Activated gamma-delta T cell treated with Interleukin-2 at 50 U/mL for 16 hours (primary cell): ENCODE results near the gene MAVS.
"Not testable (repeated sequence)": the region's sequence is repeated elsewhere in the genome, so short reads cannot be mapped to it uniquely, and the experiment has no call there.

Experiments
- DNase-seq: peaks from one replicate; pipeline ENCODE4 v3.0.0-alpha.2; 2020

The MAVS gene

DNA sequence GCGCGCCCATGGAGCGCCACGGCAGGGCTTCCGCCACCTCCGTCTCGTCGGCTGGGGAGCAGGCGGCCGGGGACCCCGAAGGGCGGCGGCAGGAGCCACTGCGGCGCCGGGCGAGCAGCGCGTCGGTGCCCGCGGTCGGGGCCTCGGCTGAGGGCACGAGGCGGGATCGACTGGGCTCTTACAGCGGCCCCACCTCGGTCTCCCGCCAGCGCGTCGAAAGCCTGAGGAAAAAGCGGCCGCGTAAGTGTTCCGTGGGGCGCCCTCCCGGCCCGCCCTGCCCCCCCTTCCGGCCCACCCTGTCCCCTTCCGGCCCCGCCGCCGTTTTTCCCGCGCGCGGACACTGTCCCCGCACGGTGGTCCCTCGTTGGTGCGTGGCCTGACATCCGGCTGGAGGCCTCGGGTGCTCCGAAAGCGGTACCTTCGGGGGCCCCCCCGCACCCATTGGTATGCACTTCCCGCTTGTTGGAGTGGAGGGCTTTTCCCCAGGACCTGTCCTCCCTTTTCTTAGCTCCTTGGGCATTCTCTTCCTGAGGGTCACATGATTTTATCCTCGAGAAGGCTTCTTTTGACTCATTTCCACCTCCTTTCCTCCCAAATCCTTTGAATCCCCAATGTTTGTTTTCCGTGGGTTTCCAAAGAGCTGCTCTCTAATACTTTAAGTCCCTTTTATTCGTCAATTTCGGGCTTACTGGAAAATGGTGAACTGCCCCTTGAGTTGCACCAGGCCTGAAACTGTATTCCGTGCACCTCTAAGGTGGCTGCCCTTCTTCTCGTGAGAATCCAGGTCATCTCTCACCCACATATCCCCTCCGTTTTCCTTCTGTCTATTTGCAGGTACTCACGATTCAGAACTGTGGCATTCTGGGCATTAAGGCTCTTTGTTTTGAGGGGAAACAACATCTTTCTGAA lies 43.1 kb downstream of the MAVS start:
- peak; percentile 40 for DNase-seq

DNA sequence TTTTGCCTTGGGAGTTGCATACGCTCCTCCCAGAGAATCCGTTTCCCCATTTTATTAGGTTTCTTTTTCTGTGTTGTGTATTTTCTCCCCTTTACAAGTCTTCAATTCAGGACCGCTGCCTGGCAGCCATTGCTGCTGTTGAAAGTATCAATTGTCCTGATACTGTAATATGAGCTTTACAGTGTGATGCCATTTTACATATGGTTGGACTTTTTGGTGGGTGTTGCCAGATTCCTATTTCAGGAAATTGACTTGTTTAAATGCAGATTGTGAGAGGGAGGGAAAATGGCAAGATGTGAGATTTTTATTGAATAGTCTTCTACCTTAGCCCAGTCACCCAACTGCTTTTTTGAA lies 43.7 kb downstream of the MAVS start:
- DNase-seq: no peak

DNA sequence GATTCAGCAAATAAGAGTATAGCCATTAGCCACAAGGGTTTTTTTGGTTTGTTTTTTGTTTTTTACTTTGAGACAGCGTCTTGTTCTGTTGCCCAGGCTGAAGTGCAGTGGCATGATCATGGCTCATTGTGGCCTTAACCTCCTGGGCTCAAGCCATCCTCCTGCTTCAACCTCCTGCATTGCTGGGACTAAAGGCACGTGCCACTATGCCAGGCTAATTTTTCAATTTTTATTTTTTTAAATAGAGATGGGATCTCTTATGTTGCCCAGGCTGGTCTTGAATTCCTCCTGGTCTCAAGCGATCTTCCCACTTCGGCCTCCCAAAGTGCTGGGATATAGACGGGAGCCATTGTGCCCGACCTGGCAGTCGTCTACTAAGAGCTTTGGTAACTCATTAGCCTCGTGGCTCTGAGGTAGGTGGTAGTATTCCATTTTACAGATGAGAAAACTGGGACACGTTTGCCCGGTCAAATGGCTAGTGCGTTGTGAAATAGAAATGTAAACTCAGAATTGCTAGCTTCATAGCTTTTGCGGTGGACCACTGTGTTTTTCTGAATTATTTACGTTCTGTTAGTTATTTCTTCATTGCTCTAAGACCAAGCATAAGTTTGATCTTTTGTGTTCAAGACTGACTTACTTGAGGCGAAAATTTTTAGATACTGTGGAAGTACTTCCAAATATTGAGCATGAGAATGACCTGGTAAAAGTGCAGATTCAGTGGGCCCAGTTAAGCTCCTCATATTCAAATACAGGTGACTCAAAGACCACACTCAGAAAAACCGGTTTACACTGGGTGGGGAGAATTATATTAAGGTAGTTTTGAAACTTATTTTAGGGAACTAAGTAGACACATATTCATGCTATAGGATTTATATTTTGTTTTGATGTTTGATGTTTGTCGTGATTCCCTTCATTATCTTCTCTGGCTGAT lies 44.6 kb downstream of the MAVS start:
- no peak for DNase-seq

DNA sequence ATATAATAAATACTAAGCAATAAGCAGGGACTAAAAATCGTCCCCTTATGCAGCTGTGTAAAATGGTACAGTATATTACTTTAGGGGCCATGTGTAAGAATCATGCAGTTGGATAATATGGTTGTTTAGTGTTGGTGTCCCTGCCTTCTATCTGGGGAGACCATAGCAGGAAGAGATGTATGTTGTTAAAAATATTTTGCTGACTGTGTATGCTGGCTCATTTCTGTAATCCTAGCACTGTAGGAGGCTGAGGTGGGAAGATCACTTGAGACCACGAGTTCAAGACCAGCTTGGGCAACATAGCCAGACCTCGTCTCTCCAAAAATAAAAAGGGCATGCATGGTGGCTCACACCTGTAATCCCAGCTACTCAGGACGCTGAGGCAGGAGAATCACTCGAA lies 48.2 kb downstream of the MAVS start:
- DNase-seq: no peak

DNA sequence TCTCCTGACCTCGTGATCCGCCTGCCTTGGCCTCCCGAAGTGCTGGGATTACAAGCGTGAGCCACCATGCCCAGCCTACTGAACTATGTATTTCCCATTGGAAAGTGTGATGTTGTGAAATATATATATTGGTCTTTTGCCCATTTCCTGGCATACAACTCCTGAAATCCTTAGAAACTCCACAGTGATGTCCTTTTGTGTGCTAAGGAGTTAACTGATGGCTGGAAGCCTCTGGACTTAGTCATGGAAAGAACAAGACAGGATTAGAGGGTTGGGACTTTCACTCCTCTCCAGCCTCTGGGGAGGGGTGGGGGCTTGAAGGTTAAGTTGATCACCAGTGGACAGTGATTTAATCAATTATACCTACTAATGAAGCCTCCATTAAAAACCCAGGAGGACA lies 49.7 kb downstream of the MAVS start:
- no peak for DNase-seq

DNA sequence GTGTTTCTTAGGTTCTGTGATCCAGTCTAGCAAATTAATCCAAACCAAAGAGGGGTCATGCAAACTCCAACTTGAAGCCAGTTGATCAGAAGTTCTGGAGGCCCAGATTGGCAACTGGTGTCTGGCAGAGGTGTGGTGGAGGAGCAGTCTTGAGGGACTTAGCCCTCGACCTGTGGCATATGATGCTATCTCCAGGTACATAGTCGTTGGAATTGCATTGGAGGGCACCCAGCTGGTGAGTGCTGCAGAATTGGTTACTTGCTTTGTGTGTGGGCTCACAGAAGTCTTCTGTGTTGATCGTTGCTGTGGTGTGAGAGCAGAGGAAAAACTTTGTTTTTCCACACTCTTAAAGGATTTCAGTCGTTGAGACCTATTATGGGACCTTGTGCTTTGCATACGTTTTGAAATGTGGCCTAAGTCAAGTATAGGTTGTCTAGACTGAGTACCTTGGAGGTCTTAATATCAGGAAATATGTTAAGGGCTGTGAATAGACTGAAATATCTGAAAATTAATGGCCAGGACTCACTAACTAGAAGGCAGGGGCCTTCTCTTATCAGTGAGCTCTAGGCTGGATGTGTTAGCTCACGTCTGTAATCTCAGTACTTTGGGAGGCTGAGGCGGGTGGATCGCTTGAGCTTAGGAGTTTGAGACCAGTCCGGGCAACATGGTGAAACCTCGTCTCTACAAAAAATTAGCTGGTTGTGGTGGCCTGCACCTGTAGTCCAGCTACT lies 50.4 kb downstream of the MAVS start:
- DNase-seq: no peak

DNA sequence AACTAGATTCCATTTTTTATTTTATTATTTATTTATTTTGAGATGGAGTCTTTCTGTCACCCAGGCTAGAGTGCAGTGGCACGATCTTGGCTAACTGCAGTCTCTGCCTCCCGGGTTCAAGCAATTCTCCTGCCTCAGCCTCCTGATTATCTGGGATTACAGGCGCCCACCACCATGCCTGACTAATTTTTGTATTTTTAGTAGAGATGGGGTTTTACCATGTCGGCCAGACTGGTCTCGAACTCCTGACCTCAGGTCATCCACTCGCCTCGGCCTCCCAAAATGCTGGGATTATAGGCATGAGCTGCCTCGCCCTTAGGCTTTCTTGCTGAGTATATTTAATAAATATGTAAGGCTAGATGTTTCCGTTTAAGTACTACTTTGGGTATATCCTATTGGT lies 51.5 kb downstream of the MAVS start:
- DNase-seq: not testable (repeated sequence)

DNA sequence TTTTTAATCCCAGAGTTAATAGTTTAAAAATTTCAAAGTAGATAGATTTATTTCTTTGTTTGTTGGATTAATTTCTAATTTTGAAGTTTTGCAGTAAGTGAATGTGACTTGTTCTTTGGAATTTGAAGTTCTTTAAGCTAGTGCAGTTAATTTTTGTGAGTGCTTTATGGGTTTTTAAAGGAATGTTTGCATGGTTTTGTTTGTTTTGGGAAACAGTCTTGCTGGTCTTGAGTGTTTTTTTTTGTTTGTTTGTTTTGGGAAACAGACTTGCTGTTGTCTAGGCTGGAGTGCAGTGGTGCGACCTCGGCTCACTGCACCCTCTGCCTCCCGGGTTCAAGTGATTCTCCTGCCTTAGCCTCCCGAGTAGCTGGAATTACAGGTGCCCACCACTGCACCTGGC lies 52.0 kb downstream of the MAVS start:
- DNase-seq: no peak

DNA sequence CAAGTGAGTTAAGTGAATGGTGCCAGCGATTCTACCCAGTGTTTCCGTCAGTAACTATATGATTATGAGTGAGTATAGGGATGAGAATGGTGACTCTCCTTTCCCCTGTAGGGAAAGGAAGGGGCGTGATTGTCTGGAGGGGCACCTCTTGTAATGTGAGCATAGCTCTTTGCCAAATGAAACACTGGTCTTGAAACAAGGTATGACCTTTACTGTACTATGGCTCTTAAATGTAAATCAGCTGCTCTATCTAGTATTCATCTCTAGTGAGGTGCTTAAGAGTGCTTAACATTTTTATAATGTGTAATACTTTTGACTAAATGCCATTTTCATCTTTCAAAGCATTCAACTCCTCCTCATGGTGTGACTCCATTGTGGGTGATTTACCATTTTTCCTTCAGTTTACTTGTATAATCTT lies 53.6 kb downstream of the MAVS start:
- DNase-seq: no peak

DNA sequence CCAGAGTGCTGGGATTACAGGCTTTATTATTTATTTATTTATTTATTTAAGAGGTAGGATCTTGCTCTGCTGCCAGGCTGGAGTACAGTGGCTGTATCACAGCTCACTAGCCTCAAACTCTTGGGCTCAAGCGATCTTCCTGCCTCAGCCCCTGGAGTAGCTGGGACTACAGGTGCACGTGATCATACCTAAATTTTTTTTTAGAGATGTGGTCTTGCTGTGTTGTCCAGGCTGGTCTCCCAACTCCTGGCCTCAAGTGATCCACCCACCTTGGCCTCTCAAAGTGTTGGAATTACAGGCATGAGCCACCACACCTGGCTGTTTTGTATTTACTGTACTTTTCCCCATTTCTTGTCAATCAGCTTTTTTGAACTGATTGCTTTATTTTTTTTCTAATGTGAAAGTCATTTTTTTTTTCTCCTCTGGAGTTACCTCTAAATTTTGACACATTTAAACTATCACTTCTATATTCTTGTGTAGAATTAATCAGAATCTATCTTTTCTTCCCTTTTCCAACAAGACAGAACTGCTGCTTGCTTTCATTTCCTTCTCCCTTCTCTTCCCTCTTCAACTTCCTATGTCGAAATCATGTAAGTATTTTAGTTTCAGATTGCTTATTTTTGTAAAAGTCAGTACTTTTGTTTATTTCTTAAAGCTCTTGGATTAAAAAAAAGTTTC lies 54.5 kb downstream of the MAVS start:
- DNase-seq: no peak

DNA sequence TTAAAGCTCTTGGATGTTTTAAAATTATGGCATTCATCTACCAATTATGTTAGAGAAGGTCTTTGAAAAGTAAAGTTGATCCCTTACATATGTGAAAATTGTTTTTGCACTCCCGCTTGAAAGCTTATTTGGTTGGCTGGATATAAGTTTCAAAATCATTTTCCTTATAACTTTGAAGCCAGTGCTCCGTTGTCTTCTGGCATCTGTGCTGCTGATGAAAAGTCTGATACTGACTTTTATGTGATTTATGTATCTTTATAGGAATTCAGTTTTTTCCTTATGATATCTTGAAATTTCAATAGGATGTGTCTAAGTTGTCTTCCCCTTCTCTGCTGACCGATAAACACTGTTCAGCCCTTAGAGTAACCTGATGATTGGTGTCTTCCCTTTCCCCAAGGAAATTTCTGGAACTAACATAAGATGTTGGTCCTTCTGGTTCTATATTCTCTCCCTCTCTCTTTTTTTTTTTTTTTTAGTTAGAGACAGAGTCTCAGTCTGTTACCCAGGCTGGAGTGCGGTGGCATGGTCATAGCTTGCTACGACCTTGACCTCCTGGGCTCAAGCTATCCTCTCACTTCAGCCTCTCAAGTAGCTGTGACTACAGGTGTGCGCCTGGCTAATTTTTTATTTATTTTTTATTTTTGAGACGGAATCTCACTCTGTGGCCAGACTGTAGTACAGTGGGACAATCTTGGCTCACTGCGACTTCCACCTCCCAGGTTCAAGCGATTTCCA lies 55.2 kb downstream of the MAVS start:
- DNase-seq: no peak

DNA sequence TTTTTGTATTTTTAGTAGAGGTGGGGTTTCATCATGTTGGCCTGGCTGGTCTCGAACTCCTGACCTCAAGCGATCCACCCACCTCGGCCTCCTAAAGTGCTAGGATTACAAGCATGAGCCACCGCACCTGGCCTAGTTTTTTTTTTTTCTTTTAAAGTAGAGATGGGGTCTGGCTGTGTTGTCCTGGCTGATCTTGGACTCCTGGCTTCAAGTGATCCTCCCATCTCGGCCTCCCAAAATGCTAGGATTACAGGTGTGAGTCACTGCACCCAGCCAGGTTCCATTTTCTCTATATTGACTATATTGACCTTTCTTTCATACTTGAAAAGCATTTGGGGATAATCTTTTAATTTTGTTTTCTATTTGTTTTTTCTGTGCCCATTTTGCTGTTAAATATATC lies 55.8 kb downstream of the MAVS start:
- DNase-seq: no peak

DNA sequence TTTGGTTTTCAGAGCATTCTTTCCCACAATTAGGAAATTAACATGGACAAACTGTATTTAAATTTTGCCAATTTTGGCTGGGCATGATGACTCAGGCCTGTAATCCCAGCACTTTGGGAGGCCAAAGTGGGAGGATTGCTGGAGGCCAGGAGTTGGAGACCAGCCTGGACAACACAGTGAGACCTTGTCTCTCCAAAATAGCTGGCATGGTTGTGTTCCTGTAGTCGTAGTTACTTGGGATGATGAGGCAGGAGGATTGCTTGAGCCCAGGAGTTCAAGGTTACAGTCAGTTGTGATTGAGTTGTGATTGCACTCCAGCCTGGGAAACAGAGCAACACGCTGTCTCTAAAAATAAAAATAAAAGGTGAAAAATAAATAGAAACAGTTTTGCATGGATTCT lies 57.6 kb downstream of the MAVS start:
- no peak for DNase-seq

DNA sequence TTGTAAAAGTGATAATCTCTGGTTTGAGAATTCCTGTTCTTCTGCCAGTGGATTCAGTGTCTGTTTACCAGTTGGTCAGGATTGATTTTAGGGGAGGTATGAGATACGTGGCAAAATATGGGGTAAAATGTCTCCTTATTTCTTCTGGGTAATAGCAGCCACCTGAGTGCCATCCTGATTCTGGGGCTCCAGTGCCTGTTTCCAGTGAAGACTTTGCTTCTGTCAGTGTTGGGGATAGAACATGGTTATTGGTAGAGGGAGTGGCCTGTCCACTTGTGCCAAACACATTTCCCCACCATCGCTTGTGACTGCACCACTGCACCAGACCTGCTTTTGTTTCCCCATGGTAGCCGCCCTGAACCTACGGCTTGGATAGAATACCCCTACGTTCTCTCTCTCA lies 58.2 kb downstream of the MAVS start:
- no peak for DNase-seq

DNA sequence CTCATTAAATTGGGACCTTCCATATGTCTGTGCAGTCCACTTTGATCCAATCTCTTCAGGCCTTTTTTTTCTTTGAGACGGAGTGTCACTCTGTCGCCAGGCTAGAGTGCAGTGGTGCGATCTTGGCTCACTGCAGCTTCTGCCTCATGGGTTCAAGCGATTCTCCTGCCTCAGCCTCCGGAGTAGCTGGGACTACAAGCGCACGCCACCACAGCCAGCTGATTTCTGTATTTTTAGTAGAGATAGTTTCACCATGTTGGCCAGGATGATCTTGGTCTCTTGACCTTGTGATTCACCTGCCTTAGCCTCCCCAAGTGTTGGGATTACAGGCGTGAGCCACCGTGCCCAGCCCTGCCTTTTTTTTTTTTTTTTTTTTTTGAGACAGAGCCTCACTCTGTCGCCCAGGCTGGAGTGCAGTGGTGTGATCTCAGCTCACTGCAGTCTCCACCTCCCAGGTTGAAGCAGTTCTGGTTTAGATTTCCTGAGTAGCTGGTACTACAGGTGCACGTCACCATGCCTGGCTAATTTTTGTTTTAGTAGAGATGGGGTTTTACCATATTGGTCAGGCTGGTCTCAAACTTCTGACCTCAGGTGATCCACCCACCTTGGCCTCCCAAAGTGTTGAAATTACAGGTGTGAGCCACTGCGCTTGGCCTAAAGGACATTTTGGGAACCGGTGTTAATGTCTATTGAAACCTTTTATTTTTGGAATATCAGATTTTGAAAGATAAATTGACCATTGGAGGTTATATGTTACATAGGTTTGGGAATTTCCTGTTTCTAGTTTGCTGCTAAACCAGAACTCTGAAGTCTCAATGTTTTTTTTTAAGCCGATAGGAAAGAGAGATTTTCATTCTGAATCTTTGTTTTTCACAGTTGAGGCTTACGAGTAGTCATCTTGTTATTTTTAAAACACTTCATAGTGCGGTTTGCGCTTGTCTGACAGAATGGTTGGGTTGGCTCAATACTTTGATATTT lies 60.4 kb downstream of the MAVS start:
- DNase-seq: not testable (repeated sequence)

DNA sequence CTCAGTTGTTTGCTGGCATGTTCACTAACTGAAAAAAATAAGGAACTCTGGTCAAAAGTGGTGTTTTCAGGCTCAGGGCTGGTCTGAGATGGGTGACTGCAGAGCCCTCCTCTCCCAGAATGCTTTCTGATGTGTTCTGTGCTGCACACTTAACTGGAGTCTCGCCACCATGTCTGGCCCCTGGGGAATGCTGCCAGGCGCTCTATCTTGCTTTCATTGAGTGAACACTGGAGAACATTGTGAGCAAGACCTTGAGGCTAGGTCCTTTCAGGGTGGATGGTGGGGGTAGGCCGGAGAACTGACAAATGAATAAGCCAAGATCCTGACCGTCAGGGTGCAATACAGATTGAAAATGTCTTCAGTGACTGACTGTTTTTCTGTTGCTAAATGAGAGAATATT lies 62.0 kb downstream of the MAVS start:
- DNase-seq: no peak

DNA sequence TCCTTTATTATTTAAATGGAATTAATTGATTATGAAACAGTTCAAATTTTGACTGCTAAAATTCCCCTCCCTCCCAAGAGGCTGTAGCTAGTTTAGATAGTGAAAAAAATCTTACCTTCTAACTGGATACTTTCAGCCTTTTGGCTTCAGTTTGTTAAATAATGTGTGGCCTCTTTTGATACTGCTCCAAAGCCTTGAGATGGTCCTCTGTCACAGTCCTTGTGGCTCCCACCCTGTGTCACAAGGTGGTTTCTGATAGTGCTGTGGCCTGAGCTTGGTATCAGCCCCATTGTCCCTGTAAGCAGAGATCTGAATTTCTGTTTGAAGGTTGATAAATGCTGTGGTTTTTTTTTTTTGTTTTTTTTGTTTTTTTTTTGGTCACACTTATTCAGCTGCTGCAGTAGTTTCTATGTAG lies 63.3 kb downstream of the MAVS start:
- no peak for DNase-seq

DNA sequence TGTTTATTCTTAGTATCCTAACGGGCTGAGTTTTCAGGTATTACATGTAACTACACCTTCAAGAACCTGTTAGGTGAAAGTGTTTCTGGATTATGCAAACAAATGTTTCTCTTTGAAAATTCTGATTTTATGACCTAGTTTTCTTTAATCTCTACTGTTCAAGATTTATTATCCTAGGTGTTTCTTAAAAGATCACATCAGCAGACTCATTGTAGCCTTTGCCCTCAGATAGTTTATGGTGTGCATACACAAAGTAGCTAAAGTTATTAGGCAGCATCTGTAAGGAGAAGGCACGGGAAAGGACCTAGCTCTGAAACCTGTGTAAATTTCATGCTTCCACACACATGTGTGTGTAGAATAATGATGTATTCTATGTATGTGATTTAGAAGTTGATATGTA lies 64.2 kb downstream of the MAVS start:
- DNase-seq: no peak

DNA sequence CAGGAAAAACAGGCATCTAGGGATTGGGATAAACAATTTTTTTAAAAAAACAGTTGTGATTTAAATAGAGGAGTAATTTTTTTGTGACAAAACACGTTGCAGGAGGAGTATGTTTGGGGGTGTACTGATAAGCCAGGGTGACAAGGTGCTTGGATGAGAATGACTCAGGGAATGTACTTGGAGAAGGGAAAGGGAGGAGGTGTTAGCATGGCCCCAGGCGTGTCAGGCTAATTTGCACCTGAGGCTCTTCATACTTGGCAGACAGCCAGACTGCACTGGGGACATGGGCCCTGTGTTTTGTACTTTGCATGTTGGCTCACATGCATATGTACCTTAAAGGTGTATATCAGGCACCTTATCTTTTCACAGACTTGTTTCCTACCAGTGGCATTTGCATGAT lies 65.3 kb downstream of the MAVS start:
- DNase-seq: no peak

DNA sequence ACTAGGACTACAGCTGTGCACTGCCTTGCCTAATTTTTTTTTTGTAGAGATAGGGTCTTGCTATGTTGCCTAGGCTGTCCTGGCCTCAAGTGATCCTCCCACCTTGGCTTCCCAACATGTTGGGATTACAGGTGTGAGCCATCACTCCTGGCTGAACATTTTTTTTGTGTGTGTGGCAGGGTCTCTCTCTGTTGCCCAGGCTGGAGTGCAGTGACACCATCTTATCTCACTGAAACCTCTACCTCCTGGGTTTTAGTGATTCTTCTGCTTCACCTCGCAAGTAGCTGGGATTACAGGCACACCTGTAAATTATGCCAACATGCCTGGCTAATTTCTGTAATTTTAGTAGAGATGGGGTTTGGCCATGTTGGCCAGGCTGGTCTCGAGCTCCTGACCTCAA lies 67.8 kb downstream of the MAVS start:
- DNase-seq: no peak

DNA sequence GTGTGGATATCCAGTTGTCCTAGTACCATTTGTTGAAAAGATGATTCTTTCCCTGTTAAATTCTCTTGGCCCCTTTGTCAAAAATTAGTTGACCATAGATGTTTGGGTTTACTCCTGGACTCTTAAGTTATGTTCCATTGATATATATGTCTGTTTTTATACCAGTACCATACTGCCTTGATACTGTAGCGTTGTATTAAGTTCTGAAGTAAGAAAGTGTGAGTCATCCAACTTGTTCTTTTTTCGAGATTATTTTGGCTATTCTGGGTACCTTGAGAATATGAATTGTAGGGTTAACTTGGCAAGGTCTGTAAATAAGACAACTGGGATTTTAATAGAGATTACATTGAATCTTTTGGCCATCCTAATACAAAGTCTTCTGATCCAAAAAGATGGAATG lies 69.1 kb downstream of the MAVS start:
- no peak for DNase-seq
